ENCODE measurements around the gene EIF5A. TPM values are rescaled to one million over a fixed set of nuclear protein-coding genes. Genes with fewer than 3 reads are reported as not detected.

The EIF5A gene
- total and polyA plus RNA-seq, 2 donors = 123 to 348 TPM

- WGBS = 77% methylated on average over 8 of the region's 8 CpGs
- no peaks in the 10 kb centered on the region for H3K36me3 ChIP-seq (ENCODE audit: insufficient read depth)
- H3K4me1 ChIP-seq (ENCODE audit: insufficient read depth) = peaks cover 2% of the 10 kb centered on the region
- no peak overlapping the region for H3K4me3 ChIP-seq (ENCODE audit: low read depth, low read length)
- no peak overlapping the region for H3K27ac ChIP-seq (ENCODE audit: low read depth)
- no peak for DNase-seq (ENCODE audit: extremely low spot score)
These were observed 48.1 kb downstream of the EIF5A start for GRCh38 chr17:7355573-7355972.

- H3K27ac ChIP-seq (ENCODE audit: low read depth) = no peak overlapping the region
- H3K4me1 ChIP-seq (ENCODE audit: insufficient read depth) = peaks cover 2% of the 10 kb centered on the region
- no peaks in the 10 kb centered on the region for H3K36me3 ChIP-seq (ENCODE audit: insufficient read depth)
- WGBS = 10% methylated on average over 12 of the region's 12 CpGs
- no peak overlapping the region for H3K4me3 ChIP-seq (ENCODE audit: low read depth, low read length)
- no peak for DNase-seq (ENCODE audit: extremely low spot score)
These were observed 48.7 kb downstream of the EIF5A start for GRCh38 chr17:7356072-7356549.

- no peak for DNase-seq (ENCODE audit: extremely low spot score)
- no peak overlapping the region for H3K4me3 ChIP-seq (ENCODE audit: low read depth, low read length)
- H3K27ac ChIP-seq (ENCODE audit: low read depth) = no peak overlapping the region
These were observed 49.3 kb downstream of the EIF5A start for GRCh38 chr17:7356756-7357155.

GRCh38 chr17:7357381-7357780 is 50.0 kb downstream of the EIF5A start:
- 68% methylated on average over 2 of the region's 2 CpGs for WGBS
- Histone ChIP-seq H3K27ac (ENCODE audit: low read depth) (no peak overlapping the region), H3K36me3 (ENCODE audit: insufficient read depth) (no peaks in the 10 kb centered on the region), H3K4me3 (ENCODE audit: low read depth, low read length) (no peak overlapping the region), H3K4me1 (ENCODE audit: insufficient read depth) (peaks cover 2% of the 10 kb centered on the region)
- DNase-seq (ENCODE audit: extremely low spot score) = no peak

More at GRCh38 chr17:7356756-7357155, 49.3 kb downstream of the EIF5A start:
- WGBS = 60% methylated on average over 8 of the region's 8 CpGs
- H3K4me1 ChIP-seq (ENCODE audit: insufficient read depth) = peaks cover 2% of the 10 kb centered on the region
- no peaks in the 10 kb centered on the region for H3K36me3 ChIP-seq (ENCODE audit: insufficient read depth)

- no peak overlapping the region for H3K4me3 ChIP-seq (ENCODE audit: low read depth, low read length)
- H3K4me1 ChIP-seq (ENCODE audit: insufficient read depth) = no peaks in the 10 kb centered on the region
- no peak for DNase-seq (ENCODE audit: extremely low spot score)
- H3K27ac ChIP-seq (ENCODE audit: low read depth) = no peak overlapping the region
- no peaks in the 10 kb centered on the region for H3K36me3 ChIP-seq (ENCODE audit: insufficient read depth)
- WGBS = 75% methylated on average over 3 of the region's 3 CpGs
These were observed 54.5 kb downstream of the EIF5A start for GRCh38 chr17:7361906-7362305.

Small RNAs within 50 kb of the gene (small RNA-seq; reads per million reads assigned to genes)
- gene AC026954.2 (not detected), gene RF00019 (not detected)

Other genes starting within 250 kb of the EIF5A start
Only the 30 nearest of the 32 such genes appear.
- not detected for gene ASGR2, start 192.8 kb upstream of the EIF5A start, total RNA-seq
- gene ASGR2, start 192.8 kb upstream of the EIF5A start, polyA plus RNA-seq = 1.7 TPM
- 1.7 TPM for gene ASGR1, start 128.3 kb upstream of the EIF5A start, total RNA-seq
- 1.6 TPM for gene ASGR1, start 128.3 kb upstream of the EIF5A start, polyA plus RNA-seq
- 19.4 TPM for gene DLG4, start 87.8 kb upstream of the EIF5A start, total RNA-seq
- 17.1 TPM for gene DLG4, start 87.8 kb upstream of the EIF5A start, polyA plus RNA-seq
- 130 TPM for gene ACADVL, start 87.7 kb upstream of the EIF5A start, total RNA-seq
- gene ACADVL, start 87.7 kb upstream of the EIF5A start, polyA plus RNA-seq = 314 TPM
- gene DVL2, start 73.1 kb upstream of the EIF5A start, total RNA-seq = 45.5 TPM
- gene DVL2, start 73.1 kb upstream of the EIF5A start, polyA plus RNA-seq = 41.5 TPM
- 18.8 TPM for gene PHF23, start 68.2 kb upstream of the EIF5A start, total RNA-seq
- gene PHF23, start 68.2 kb upstream of the EIF5A start, polyA plus RNA-seq = 39.0 TPM
- gene GABARAP, start 65.2 kb upstream of the EIF5A start, total RNA-seq = 246 TPM
- 681 TPM for gene GABARAP, start 65.2 kb upstream of the EIF5A start, polyA plus RNA-seq
- gene CTDNEP1, start 55.9 kb upstream of the EIF5A start, total RNA-seq = 40.0 TPM
- 89.2 TPM for gene CTDNEP1, start 55.9 kb upstream of the EIF5A start, polyA plus RNA-seq
- 17.7 TPM for gene ELP5, start 55.4 kb upstream of the EIF5A start, total RNA-seq
- 39.2 TPM for gene ELP5, start 55.4 kb upstream of the EIF5A start, polyA plus RNA-seq
- gene CLDN7, start 45.1 kb upstream of the EIF5A start, total RNA-seq = 24.2 TPM
- gene CLDN7, start 45.1 kb upstream of the EIF5A start, polyA plus RNA-seq = 34.4 TPM
- 11.6 TPM for gene SLC2A4, start 25.9 kb upstream of the EIF5A start, total RNA-seq
- 66.1 TPM for gene SLC2A4, start 25.9 kb upstream of the EIF5A start, polyA plus RNA-seq
- gene YBX2, start 13.0 kb upstream of the EIF5A start, total RNA-seq = 0.37 TPM
- gene YBX2, start 13.0 kb upstream of the EIF5A start, polyA plus RNA-seq = 1.8 TPM
- 25.0 TPM for gene GPS2, start 7.7 kb downstream of the EIF5A start, total RNA-seq
- 70.2 TPM for gene GPS2, start 7.7 kb downstream of the EIF5A start, polyA plus RNA-seq
- 20.9 TPM for gene NEURL4, start 21.7 kb downstream of the EIF5A start, total RNA-seq
- gene NEURL4, start 21.7 kb downstream of the EIF5A start, polyA plus RNA-seq = 26.0 TPM
- gene ACAP1, start 28.9 kb downstream of the EIF5A start, total RNA-seq = 1.5 TPM
- 4.3 TPM for gene ACAP1, start 28.9 kb downstream of the EIF5A start, polyA plus RNA-seq
- 3.9 TPM for gene KCTD11, start 44.5 kb downstream of the EIF5A start, total RNA-seq
- 19.3 TPM for gene KCTD11, start 44.5 kb downstream of the EIF5A start, polyA plus RNA-seq
- not detected for gene TMEM95, start 47.5 kb downstream of the EIF5A start, total RNA-seq
- not detected for gene TMEM95, start 47.5 kb downstream of the EIF5A start, polyA plus RNA-seq
- 1.2 TPM for gene TNK1, start 73.5 kb downstream of the EIF5A start, total RNA-seq
- gene TNK1, start 73.5 kb downstream of the EIF5A start, polyA plus RNA-seq = 4.8 TPM
- gene PLSCR3, start 86.9 kb downstream of the EIF5A start, total RNA-seq = 14.4 TPM
- 56.3 TPM for gene PLSCR3, start 86.9 kb downstream of the EIF5A start, polyA plus RNA-seq
- gene TMEM256, start 96.5 kb downstream of the EIF5A start, total RNA-seq = 76.2 TPM
- 113 TPM for gene TMEM256, start 96.5 kb downstream of the EIF5A start, polyA plus RNA-seq
- 8.5 TPM for gene NLGN2, start 100.2 kb downstream of the EIF5A start, total RNA-seq
- 40.9 TPM for gene NLGN2, start 100.2 kb downstream of the EIF5A start, polyA plus RNA-seq
- not detected for gene SPEM1, start 112.7 kb downstream of the EIF5A start, total RNA-seq
- not detected for gene SPEM1, start 112.7 kb downstream of the EIF5A start, polyA plus RNA-seq
- not detected for gene SPEM2, start 118.0 kb downstream of the EIF5A start, total RNA-seq
- not detected for gene SPEM2, start 118.0 kb downstream of the EIF5A start, polyA plus RNA-seq
- gene SPEM3, start 121.2 kb downstream of the EIF5A start, total RNA-seq = not detected
- gene SPEM3, start 121.2 kb downstream of the EIF5A start, polyA plus RNA-seq = not detected
- gene TMEM102, start 127.8 kb downstream of the EIF5A start, total RNA-seq = 3.1 TPM
- 4.0 TPM for gene TMEM102, start 127.8 kb downstream of the EIF5A start, polyA plus RNA-seq
- gene FGF11, start 131.9 kb downstream of the EIF5A start, total RNA-seq = 2.1 TPM
- gene FGF11, start 131.9 kb downstream of the EIF5A start, polyA plus RNA-seq = 0.95 TPM
- gene CHRNB1, start 137.4 kb downstream of the EIF5A start, total RNA-seq = 10.7 TPM
- gene CHRNB1, start 137.4 kb downstream of the EIF5A start, polyA plus RNA-seq = 15.4 TPM
- 21.1 TPM for gene ZBTB4, start 172.0 kb downstream of the EIF5A start, total RNA-seq
- gene ZBTB4, start 172.0 kb downstream of the EIF5A start, polyA plus RNA-seq = 76.2 TPM
- not detected for gene SLC35G6, start 173.8 kb downstream of the EIF5A start, total RNA-seq
- gene SLC35G6, start 173.8 kb downstream of the EIF5A start, polyA plus RNA-seq = not detected
- gene POLR2A, start 176.7 kb downstream of the EIF5A start, total RNA-seq = 52.3 TPM
- gene POLR2A, start 176.7 kb downstream of the EIF5A start, polyA plus RNA-seq = 32.2 TPM